GM18517 (cell line): ENCODE data around the gene SLC6A13.

ENCODE experiments used
- ATAC-seq: cut with Tn5 transposase; IDR thresholded peaks from one replicate; pipeline ENCODE4 v1.9.1; 2021; ENCODE audit warnings: mild to moderate bottlenecking, moderate library complexity; ENCODE audit not compliant: unreplicated experiment

Gene SLC6A13

GRCh38 chr12:234891-235415 is 27.7 kb downstream of the SLC6A13 start:
- no peak for ATAC-seq

GRCh38 chr12:234019-234418 is 28.6 kb downstream of the SLC6A13 start:
- no peak for ATAC-seq

DNA sequence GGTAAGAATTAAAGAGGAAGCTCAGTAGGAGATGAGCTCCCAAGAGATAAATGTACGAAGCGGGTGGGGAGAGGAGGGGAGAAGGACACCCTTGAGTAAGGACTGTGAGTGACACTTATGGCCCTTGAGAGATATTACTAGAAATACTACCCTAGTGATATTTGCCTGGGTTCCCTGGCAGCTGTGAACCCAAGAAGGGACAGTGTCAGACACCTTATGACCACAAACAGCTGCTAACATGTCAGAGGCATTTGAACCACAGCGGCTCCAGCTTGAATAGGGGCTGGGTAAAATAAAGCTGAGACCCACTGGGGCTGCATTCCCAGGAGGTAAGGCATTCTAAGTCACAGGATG is 29.0 kb downstream of the SLC6A13 start:
- ATAC-seq = no peak

DNA sequence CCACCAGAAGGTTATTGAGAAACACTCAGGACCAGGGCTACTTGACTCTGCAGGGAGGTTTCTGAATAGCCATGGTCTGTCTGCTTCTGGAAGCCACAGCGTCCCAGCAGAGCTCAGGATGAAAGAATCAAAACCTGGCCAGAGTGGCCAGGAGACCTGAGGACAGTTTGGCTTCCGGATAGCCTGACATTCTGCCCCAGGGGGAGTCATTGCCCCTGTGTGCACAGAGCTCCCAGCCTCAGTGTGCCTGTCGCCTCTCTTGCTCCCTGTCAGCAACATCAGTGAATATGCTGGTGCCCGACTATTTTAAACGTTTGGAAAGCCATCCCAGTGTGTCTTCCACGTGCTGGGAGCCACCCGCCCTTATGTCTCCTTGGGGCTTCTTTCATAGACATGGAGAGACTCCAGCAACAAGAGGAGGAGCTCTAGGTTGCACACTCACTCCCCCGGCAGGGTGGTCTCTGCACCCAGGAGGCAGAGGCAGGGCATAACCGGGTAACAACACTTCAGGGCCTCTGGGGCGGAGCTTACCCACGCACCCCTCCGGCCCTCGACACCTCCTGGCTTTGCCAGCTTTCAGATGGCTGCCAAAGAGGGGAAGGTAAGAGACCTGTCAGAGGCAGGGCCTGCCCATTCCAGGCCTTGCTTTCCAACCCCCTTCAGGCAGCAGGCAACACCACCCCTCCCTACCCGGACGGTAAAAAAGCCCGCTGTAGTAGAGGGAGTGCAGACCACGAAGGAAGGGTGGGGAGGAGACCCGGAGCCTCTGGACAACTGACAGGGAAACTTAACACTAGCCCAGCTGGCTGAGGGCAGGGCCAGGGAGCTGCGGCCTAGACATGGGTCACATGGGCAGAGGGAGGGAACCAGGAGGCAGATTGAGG is 29.7 kb downstream of the SLC6A13 start:
- no peak for ATAC-seq

GRCh38 chr12:230925-231671 is 31.5 kb downstream of the SLC6A13 start:
- ATAC-seq = no peak

GRCh38 chr12:229441-230191 is 33.0 kb downstream of the SLC6A13 start:
- no peak for ATAC-seq

- ATAC-seq = no peak
Measured at GRCh38 chr12:228846-229200, 33.8 kb downstream of the SLC6A13 start.

DNA sequence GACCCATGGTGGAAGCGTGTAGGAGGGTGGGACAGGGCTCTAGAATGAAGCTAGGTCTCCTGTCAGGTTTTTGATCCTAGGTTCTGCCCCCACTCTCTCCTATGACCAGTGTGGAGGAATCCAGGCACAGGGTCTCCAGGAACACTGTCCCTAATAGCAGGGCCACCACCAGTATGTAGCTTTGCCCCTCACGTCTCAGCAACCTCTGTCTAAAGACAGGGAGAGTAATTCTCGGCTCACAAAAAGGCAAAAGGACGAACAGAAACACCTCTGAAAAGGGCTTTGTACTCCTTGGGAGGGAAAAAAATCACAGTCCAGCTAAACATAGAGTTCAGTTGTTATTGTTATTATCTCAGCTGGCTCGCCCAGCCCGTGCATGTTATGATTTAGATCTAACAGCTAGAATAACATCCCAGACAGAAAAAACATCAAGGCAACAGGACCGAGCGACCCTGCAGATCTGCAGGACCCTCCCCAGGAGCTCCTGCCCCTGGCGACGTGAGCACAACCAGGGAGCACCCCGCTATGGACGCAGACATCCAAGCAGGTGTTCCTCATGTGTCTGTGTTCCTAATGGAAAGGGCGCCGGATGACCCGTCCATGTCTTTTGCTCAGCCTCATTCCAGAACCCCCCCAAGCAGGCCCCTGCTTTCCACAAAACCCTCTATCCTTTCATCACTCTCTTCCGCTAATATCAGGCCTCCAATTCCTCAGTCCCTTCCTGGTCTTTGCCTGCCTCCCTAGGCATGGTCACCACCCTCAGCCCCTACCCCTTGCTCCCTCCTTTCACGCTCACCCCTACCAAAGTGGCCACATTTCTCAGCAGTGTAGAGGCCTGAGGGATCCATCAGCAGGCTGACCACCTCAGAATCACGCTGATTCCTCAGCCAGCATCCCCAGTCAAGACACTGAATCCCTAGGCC is 34.5 kb downstream of the SLC6A13 start:
- ATAC-seq = no peak

DNA sequence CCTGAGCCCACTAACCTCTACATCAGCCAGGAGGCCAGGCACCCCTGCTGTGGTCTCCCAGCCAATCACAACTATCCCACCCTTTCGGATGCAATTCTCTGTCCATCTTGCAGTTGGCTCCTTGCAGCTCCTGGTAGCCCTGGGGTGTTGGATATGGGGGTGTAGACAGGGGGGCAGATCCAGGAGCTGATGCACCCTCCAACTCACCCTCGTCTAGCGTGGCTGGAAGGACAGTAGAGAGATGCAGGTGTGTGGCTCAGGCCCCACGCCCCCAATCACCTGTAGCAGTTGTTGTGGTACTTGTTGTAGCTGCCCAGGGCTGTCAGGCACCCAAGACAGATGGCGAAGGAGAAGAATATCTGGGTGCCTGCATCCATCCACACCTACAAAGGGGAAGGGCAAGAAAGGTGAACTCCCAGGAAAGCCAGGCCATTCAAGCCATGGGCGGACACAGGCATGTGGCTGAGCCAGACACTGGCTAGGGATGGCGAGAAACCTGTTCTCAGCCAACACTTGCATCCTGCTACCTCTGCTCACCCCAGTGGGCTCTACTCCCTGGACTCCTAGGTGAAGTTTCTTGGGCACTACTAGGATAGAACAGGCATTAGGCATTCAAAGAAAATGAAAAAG is 35.2 kb downstream of the SLC6A13 start:
- no peak for ATAC-seq

GRCh38 chr12:226401-226800 is 36.2 kb downstream of the SLC6A13 start:
- ATAC-seq = no peak

GRCh38 chr12:225012-225411 is 37.6 kb downstream of the SLC6A13 start:
- no peak for ATAC-seq

DNA sequence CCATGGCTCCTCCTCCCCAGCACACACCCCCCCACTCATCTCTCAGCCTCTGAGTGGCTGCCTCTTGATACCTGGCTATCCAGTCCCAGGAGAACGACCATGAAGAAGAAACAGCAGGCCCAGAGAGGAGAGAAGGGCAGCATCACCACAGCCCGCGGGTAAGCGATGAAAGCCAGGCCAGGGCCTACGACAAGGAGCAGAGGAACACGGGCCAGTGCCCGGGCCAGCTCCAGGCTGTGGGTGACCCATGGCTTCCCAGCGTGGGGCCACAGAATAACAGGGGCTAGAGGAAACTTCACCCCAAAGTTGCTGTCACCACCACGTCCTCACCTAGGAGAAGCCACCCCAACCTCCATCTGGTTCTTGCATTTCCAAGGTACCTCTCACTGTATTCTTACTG is 38.3 kb downstream of the SLC6A13 start:
- no peak for ATAC-seq

DNA sequence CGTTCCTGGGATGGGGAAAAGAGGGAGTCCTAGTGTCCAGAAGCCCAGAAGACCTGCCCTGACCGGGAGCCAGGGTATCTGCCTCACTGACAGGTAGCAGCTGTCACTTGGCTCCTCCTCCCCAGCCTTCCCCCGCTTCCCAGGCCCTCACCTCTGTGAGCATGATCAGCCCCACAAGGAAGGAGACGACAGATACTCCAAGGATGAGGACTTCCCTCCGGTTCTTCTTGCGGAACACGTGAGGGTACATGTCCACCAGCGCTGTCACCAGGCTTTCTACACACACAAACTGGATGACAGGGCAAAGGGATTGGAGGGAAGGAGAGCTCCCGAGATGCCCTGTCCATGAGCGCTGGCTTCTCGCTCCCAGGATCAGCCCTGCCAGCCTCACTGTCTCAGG is 38.8 kb downstream of the SLC6A13 start:
- ATAC-seq = no peak

DNA sequence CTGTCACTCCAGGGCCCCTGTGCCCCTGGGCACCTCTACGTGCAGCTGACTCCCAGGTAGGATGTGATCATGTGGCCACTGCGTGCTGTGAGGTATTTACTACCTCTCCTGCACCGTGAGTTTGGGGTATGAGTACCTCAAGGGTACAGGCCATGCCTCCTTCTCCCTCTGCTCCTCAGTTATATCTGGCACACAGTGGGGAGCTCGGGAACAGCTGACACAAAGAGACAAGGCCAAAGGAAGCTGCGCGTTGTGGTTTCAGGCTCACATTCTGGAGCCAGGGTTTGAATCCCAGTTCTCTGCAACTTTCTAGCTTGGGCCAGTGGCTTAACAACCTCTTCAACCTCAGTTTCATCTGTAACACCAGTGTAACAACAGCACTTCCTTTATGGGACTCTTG is 40.9 kb downstream of the SLC6A13 start:
- ATAC-seq = no peak

- ATAC-seq = no peak
Measured at GRCh38 chr12:220946-221550, 41.6 kb downstream of the SLC6A13 start.

DNA sequence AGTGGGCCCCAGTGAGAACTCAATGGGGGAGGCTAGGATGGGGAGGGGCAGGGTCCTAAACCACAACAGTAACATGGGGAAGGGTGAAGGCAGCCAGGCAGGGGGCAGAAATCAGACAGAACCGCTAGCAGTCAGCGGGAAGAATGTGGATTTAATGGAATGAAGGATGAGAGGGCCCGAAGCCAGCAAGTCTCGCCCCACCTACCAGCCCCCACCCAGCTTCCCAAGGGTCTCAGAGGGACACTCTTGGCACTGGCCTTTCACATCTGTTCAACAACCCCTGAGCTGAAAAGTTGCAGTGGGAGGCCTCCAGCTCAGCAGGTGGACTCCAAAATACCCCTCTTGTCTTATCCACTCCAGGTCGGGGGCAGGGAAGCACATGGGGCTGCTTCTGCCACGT is 42.1 kb downstream of the SLC6A13 start:
- no peak for ATAC-seq

- no peak for ATAC-seq
Measured at GRCh38 chr12:219891-220352, 42.7 kb downstream of the SLC6A13 start.

DNA sequence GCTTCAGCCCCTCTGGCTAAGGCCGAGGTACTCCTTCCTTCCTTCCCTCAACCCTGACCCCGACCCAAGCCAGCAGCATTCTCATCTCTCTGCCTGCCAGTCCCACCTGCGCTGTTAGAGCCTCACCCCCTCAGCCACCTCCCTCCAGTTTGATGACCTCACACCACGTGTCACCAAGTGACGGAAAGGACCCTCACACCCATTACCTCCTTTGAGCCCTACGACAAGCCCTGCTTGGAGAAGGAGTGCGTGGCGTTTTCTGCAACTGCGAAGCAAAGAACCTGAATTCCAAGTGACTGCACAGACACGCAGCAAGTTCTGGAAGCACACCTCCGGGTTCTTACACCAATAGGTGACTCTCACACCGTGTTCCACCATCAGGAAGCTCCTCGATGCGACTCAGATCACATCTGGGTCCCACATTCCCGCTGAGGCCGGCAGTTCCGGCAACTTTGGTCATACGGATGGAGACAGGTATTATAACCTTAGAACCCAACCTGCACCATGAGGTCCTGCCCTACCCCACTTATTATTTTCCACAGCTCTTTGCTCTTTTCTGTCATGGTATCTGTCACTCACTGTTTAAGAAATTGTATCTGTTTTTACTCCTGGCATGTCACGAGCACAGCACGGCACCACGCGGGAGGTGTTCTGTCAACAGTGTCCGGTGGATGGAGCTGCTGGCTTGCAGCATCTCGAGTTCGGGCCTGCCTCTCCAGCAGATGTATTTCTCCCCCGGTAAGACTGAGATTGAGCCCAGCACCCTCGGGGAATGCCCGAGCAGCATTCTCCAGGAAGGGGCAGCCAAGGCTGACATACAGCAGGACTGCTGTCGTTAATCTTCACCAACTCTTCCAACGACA is 43.7 kb downstream of the SLC6A13 start:
- ATAC-seq = no peak
